ENCODE data around the gene TFEB.

DNA sequence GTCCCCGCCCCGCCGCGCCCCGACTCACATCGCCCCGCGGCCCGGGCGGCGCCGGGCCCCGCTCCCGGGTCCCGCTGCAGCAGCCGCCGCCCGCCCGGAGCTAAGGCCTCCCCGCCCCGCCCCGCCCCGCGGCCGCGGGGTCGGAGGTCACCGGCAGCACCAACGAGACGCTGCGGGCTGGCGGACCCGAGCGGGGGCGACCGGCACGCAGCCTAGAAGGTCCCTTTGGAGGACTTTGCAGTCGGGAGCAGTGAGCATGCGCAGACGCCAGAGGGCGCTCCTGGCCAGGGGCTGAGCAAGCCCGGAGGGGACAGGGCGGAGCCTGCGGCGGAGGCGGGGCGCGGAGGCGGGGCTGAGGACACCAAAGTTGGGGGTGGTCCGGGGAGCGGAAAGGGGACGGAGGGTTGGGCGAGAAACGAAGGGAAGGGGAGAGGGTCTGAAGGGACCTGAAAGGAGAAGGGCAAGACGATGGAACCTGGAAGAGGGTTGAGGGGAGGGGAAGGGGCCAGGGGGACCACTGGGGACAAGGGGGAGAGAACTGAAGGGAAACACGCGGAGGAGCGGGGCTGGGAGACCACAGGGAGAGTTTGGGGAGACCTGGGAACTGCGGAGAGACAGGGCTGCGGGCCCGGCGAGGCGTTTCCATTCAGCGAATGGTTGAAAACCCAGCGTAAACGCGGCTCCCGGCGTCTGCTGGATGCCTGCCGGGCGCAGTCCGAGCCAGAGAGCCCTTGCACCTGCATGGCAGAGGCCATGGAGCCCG is 44.6 kb upstream of the TFEB start, which contains the start of gene FRS3:
- TF ChIP-seq POLR2AphosphoS5 (IDR thresholded peaks at IDR 0.05; ENCODE audit: low read length): no peak
- TF ChIP-seq, protein P1, sequence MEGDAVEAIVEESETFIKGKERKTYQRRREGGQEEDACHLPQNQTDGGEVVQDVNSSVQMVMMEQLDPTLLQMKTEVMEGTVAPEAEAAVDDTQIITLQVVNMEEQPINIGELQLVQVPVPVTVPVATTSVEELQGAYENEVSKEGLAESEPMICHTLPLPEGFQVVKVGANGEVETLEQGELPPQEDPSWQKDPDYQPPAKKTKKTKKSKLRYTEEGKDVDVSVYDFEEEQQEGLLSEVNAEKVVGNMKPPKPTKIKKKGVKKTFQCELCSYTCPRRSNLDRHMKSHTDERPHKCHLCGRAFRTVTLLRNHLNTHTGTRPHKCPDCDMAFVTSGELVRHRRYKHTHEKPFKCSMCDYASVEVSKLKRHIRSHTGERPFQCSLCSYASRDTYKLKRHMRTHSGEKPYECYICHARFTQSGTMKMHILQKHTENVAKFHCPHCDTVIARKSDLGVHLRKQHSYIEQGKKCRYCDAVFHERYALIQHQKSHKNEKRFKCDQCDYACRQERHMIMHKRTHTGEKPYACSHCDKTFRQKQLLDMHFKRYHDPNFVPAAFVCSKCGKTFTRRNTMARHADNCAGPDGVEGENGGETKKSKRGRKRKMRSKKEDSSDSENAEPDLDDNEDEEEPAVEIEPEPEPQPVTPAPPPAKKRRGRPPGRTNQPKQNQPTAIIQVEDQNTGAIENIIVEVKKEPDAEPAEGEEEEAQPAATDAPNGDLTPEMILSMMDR (IDR thresholded peaks at IDR 0.05 in 2 of 3, conservative IDR thresholded peaks at IDR 0.05 in 1 of 3; ENCODE audit: control insufficient read depth in 2 of 3, extremely low read depth in 1 of 3, insufficient read depth in 1 of 3, low read depth in 3 of 3, low read length in 3 of 3): peak; percentile 94 to 99 (median 97); a peak in 5 of 6 replicates
- 0 out of 4 replicates have a peak, but pooled peaks of 1 of the 2 experiments have one; percentile 30 for TF ChIP-seq EP300 (IDR thresholded peaks at IDR 0.05; ENCODE audit: borderline replicate concordance in 1 of 2, control insufficient read depth in 1 of 2, low read depth in 2 of 2, low read length in 2 of 2)

Measured in GM12878 (cell line).